Heart left ventricle (tissue), 16 donors: ENCODE results near the gene CRY2. TPM values are rescaled to one million over a fixed set of nuclear protein-coding genes. Genes with fewer than 3 reads are reported as not detected.
A peak's percentile ranks its signal among the peaks of the same experiment; 100 is the strongest.

Source experiments
- ATAC-seq, 4 donors: fragments of 200-7000 bp; cut with Tn5 transposase; one replicate each; pipeline ENCODE4 v1.9.1; 2020 to 2022; ENCODE audit warnings: moderate library complexity in 4 of 4, mild to moderate bottlenecking in 3 of 4, moderate number of reproducible peaks in 1 of 4
- DNase-seq, 5 donors: peaks; one replicate each; pipeline ENCODE4 v3.0.0-alpha.2; 2020
- H3K27ac ChIP-seq, 12 donors: fragments of 200-600 bp; sonication (generic) in 4 of 12; one replicate each; pipeline versions ENCODE4 v1.5.0 to v1.8.0; 2016 to 2022; ENCODE audit warnings: mild to moderate bottlenecking in 2 of 12
- H3K27me3 ChIP-seq, 9 donors: fragments of 200-600 bp; sonication (generic) in 2 of 9; one replicate each; pipeline versions ENCODE4 v1.5.1 to v1.8.0; 2016 to 2022; ENCODE audit warnings: mild to moderate bottlenecking in 3 of 9
- H3K36me3 ChIP-seq, 9 donors: fragments of 200-600 bp; sonication (generic) in 2 of 9; one replicate each; pipeline versions ENCODE4 v1.5.0 to v1.8.0; 2018 to 2022; ENCODE audit warnings: mild to moderate bottlenecking in 2 of 9
- H3K4me1 ChIP-seq, 12 donors: fragments of 200-600 bp; sonication (generic) in 4 of 12; one replicate each; pipeline versions ENCODE4 v1.5.0 to v1.8.0; 2016 to 2022; ENCODE audit warnings: mild to moderate bottlenecking in 3 of 12
- H3K4me3 ChIP-seq, 12 donors: fragments of 200-600 bp; sonication (generic) in 4 of 12; one replicate each; pipeline versions ENCODE4 v1.5.0 to v1.8.0; 2017 to 2022; ENCODE audit warnings: mild to moderate bottlenecking in 9 of 12, moderate library complexity in 4 of 12
- H3K9me3 ChIP-seq, 12 donors: fragments of 200-600 bp; sonication (generic) in 4 of 12; one replicate each; pipeline versions ENCODE4 v1.5.0 to v1.8.0; 2016 to 2022; ENCODE audit warnings: mild to moderate bottlenecking in 1 of 12
- CTCF ChIP-seq, 12 donors: fragments of 200-600 bp; sonication (generic) in 4 of 12; IDR thresholded peaks; one replicate each; pipeline versions ENCODE4 v1.5.0 to v1.8.0; 2018 to 2022; ENCODE audit warnings: antibody characterized with exemption in 12 of 12, mild to moderate bottlenecking in 5 of 12
- POLR2A ChIP-seq, 2 donors: fragments of 450-650 bp; IDR thresholded peaks; one replicate each; pipeline ENCODE4 v1.6.1; 2017; ENCODE audit warnings: antibody characterized with exemption in 2 of 2, mild to moderate bottlenecking in 2 of 2, moderate library complexity in 2 of 2
- WGBS, 4 donors: extraction: QIAGEN DNeasy Blood & Tissue Kit in 2 of 4; methylation state at CpG; one replicate each; pipeline versions ENCODE4 v1.1.5 to v1.1.7; 2013 to 2018; 5-methylcytosine and 5-hydroxymethylcytosine counted together
- intact Hi-C, 10 donors: fragments of 100-400 bp; cut with DNase I; formaldehyde crosslinking; loops; one replicate each; pipeline versions ENCODE4 v1.11.1 to v1.14.2; 2022
- polyA plus RNA-seq, 2 donors: library from polyadenylated mRNA; stranded (reverse); fragments of 200-250 nt; gene quantifications; one replicate each; pipeline ENCODE4 v1.2.3, GENCODE V29; 2013
- total RNA-seq, 9 donors: library from RNA; depleted of rRNA in 2 of 9; stranded (reverse); fragments of >200 nt in 2 of 9; fragmentation: NEBNext Ultra II Directional in 3 of 9; extraction: Animal tissue kit (Norgen Biotek cat#: 25700) in 3 of 9; gene quantifications; one replicate each; pipeline versions ENCODE4 v1.1.0 to v1.2.4, GENCODE V29; 2016 to 2023
- donor health status: ischemic (EF 13 %, LVEDD 7.1; RV severe dilation, severe dysfunction).
- donor health status: healthy with polysubstance abuse.
- donor health status: DM: no; HTN: yes; CAD: no.
- donor health status: DM: no; HTN: no; CAD: no.
- donor health status: ischemic (EF 25% LVEDD 6.9; RV normal size, moderate dysfunction).
- donor health status: ischemic (EF 25% LVEDD 5.7; RV mildly dilated, moderate dysfunction).
- donor health status: healthy.
- donor health status: DM: yes; HTN: yes; CAD: no.
- donor health status: ischemic (EF 35%, LVEDD 5.7; RV mildly dilated, moderate dysfunction).
- donor health status: nonischemic (EF 11% LVEDD 7.7; RV severe dilation, severe dysfunction).
- donor health status: DM: yes; HTN: yes; CAD: no.
- donor health status: PGD.
- donor health status: ischemic (EF 29% LVEDD 5.4; RV normal size, mild dysfunction).
- donor health status: nonischemic (EF 23%, LVEDD 6.1; RV moderate dilation, normal function).

CRY2 gene
- total and polyA plus RNA-seq, 11 donors, result 23.2 to 132 (median 70.3) TPM

GRCh38 chr11:45913514-45913913, 66.2 kb downstream of the CRY2 start:
- intact Hi-C loops, result loop anchor here in 2 of 10 donors (10.0 kb wide), 1 partner anchor 49 kb away; no protein-coding TSS in a partner anchor
- DNase-seq (peak in 1 of 5 donors; percentile 50), ATAC-seq (no peak)
- no peak overlapping the region for H3K27ac ChIP-seq
- TF ChIP-seq CTCF (IDR thresholded peaks at IDR 0.05), result no peak
- peaks cover 0 to 71% (median 62%) of the 10 kb centered on the region in 9 donors for H3K36me3 ChIP-seq
- 94 to 96% (median 96%) methylated on average over 18 to 19 of the region's 19 CpGs for WGBS, 4 donors
- H3K4me1 ChIP-seq, result peaks cover 0 to 23% (median 15%) of the 10 kb centered on the region in 12 donors
- no peak overlapping the region for H3K4me3 ChIP-seq
- H3K27me3 ChIP-seq, result no peaks in the 10 kb centered on the region
- H3K9me3 ChIP-seq, result no peaks in the 10 kb centered on the region

- Histone ChIP-seq H3K27ac (no peak overlapping the region), H3K27me3 (no peaks in the 10 kb centered on the region), H3K4me1 (peaks cover 0 to 29% (median 19%) of the 10 kb centered on the region in 12 donors), H3K4me3 (no peak overlapping the region), H3K36me3 (peaks cover 0 to 69% (median 62%) of the 10 kb centered on the region in 9 donors), H3K9me3 (no peaks in the 10 kb centered on the region)
- no peak for TF ChIP-seq POLR2A (IDR thresholded peaks at IDR 0.05)
- ATAC-seq (no peak), DNase-seq (peak in 1 of 5 donors; percentile 47)
- intact Hi-C loops, result loop anchor here in 2 of 10 donors (10.0 kb wide), 1 partner anchor 49 kb away; no protein-coding TSS in a partner anchor
- 84 to 90% (median 87%) methylated on average over 11 to 22 of the region's 22 CpGs for WGBS, 4 donors
These were observed 66.8 kb downstream of the CRY2 start for GRCh38 chr11:45913942-45914635.

GRCh38 chr11:45915446-45915845, 68.2 kb downstream of the CRY2 start:
- 76 to 83% (median 79%) methylated on average over 2 to 13 of the region's 13 CpGs for WGBS, 4 donors
- Histone ChIP-seq H3K27me3 (no peaks in the 10 kb centered on the region), H3K36me3 (peaks cover 0 to 57% (median 53%) of the 10 kb centered on the region in 9 donors), H3K27ac (no peak overlapping the region), H3K9me3 (no peaks in the 10 kb centered on the region), H3K4me1 (peaks cover 0 to 40% (median 23%) of the 10 kb centered on the region in 12 donors), H3K4me3 (no peak overlapping the region)
- intact Hi-C loops, result loop anchor here in 5 of 10 donors (5.0 to 10.0 kb wide), 2 partner anchors 51 to 68 kb away; partner anchors contain the start of gene CRY2 (in 3 of the 5)
- TF ChIP-seq POLR2A (IDR thresholded peaks at IDR 0.05), result no peak
- no peak for TF ChIP-seq CTCF (IDR thresholded peaks at IDR 0.05)
- peak in 2 of 5 donors; percentile 24 to 33 for DNase-seq
- ATAC-seq, result no peak

GRCh38 chr11:45917286-45917622, 70.0 kb downstream of the CRY2 start:
- peaks cover 2 to 12% (median 6%) of the 10 kb centered on the region in 9 donors for H3K27me3 ChIP-seq

More at GRCh38 chr11:45917286-45917622, 70.0 kb downstream of the CRY2 start:
- Histone ChIP-seq H3K4me1 (peaks cover 3 to 52% (median 28%) of the 10 kb centered on the region in 12 donors), H3K36me3 (peaks cover 0 to 39% (median 37%) of the 10 kb centered on the region in 9 donors), H3K9me3 (no peaks in the 10 kb centered on the region), H3K4me3 (peak overlapping the region; percentile 75 to 100 (median 94)), H3K27ac (peak overlapping the region; percentile 77 to 97 (median 90))
- intact Hi-C loops, result loop anchor here in 6 of 10 donors (1.0 to 10.0 kb wide), 3 partner anchors 52 to 70 kb away; partner anchors contain the start of gene CRY2 (in 4 of the 6)
- ATAC-seq, result no peak
- 3 to 7% (median 5%) methylated on average over 12 to 16 of the region's 16 CpGs for WGBS, 4 donors
- peak in 1 of 5 donors; percentile 51 for DNase-seq
- TF ChIP-seq POLR2A (IDR thresholded peaks at IDR 0.05), result no peak
- no peak for TF ChIP-seq CTCF (IDR thresholded peaks at IDR 0.05)
